HL-60 (cell line): Measurements from ENCODE around the gene C17orf100.
"Not testable (repeated sequence)": the region's sequence is repeated elsewhere in the genome, so short reads cannot be mapped to it uniquely, and the experiment has no call there.

Source experiments
- DNase-seq, 2 experiments: peaks; one replicate each; pipeline ENCODE4 v3.0.0-alpha.2; 2010 to 2020; ENCODE audit warnings: low read depth in 1 of 2, low spot score in 1 of 2
- H3K27ac ChIP-seq: fragments of 250-450 bp; sonication (Bioruptor Pico); replicated peaks from 2 replicates; pipeline ENCODE4 v1.5.1; 2020; ENCODE audit warnings: mild to moderate bottlenecking, moderate library complexity
- H3K27me3 ChIP-seq: fragments of 250-450 bp; sonication (Bioruptor Pico); 2 replicates; pipeline ENCODE4 v1.5.1; 2021; ENCODE audit warnings: mild to moderate bottlenecking, moderate library complexity; ENCODE audit not compliant: insufficient read depth, poor library complexity, severe bottlenecking
- H3K4me3 ChIP-seq: replicated peaks from 2 replicates; pipeline ENCODE4 v1.5.1; 2011; ENCODE audit warnings: mild to moderate bottlenecking, control low read depth, low read length; ENCODE audit not compliant: insufficient read depth
- GABPA ChIP-seq: IDR thresholded peaks from 2 replicates; pipeline ENCODE4 v1.6.1; 2012; ENCODE audit warnings: low read depth
- POLR2AphosphoS5 ChIP-seq: IDR thresholded peaks from 2 replicates; pipeline ENCODE4 v1.6.1; 2012; ENCODE audit warnings: low read depth
- REST ChIP-seq: IDR thresholded peaks from 2 replicates; pipeline ENCODE4 v1.6.1; 2012; ENCODE audit warnings: low read depth; ENCODE audit not compliant: insufficient replicate concordance
- SPI1 ChIP-seq: IDR thresholded peaks from 2 replicates; pipeline ENCODE4 v1.6.1; 2012; ENCODE audit warnings: low read depth, mild to moderate bottlenecking, borderline replicate concordance
- TF ChIP-seq, protein P1 (sequence below): IDR thresholded peaks from one replicate; pipeline ENCODE4 v1.5.1; 2011; ENCODE audit warnings: low read length, control low read depth, inconsistent platforms; ENCODE audit not compliant: insufficient read depth

Gene C17orf100

DNA sequence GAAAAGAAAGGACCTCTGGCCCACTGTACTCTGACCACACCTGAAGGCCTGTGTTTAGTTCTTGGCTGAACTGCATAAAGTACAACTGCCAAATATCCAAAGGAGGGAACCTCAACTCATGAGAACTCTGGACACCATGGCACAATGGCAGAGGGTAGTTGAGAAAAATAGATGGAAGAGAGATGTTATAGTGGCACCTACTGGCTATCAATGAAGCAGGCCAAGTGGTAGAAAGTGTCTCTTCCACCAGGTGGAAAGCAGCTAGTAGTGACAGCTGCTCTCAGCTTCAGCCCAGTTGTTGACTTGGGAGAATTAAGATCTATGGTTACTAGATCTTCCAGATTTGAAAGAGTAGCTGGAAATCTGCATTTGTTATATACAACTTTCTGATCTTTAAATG lies 3.4 kb upstream of the C17orf100 start:
- H3K27me3 ChIP-seq: no peaks in the 10 kb centered on the region
- H3K27ac ChIP-seq: no peak overlapping the region
- TF ChIP-seq, protein P1, sequence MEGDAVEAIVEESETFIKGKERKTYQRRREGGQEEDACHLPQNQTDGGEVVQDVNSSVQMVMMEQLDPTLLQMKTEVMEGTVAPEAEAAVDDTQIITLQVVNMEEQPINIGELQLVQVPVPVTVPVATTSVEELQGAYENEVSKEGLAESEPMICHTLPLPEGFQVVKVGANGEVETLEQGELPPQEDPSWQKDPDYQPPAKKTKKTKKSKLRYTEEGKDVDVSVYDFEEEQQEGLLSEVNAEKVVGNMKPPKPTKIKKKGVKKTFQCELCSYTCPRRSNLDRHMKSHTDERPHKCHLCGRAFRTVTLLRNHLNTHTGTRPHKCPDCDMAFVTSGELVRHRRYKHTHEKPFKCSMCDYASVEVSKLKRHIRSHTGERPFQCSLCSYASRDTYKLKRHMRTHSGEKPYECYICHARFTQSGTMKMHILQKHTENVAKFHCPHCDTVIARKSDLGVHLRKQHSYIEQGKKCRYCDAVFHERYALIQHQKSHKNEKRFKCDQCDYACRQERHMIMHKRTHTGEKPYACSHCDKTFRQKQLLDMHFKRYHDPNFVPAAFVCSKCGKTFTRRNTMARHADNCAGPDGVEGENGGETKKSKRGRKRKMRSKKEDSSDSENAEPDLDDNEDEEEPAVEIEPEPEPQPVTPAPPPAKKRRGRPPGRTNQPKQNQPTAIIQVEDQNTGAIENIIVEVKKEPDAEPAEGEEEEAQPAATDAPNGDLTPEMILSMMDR: no peak
- TF ChIP-seq SPI1 (no peak), REST (no peak)
- peak in 1 of 2 experiments; percentile 7 for DNase-seq
- no peak overlapping the region for H3K4me3 ChIP-seq

DNA sequence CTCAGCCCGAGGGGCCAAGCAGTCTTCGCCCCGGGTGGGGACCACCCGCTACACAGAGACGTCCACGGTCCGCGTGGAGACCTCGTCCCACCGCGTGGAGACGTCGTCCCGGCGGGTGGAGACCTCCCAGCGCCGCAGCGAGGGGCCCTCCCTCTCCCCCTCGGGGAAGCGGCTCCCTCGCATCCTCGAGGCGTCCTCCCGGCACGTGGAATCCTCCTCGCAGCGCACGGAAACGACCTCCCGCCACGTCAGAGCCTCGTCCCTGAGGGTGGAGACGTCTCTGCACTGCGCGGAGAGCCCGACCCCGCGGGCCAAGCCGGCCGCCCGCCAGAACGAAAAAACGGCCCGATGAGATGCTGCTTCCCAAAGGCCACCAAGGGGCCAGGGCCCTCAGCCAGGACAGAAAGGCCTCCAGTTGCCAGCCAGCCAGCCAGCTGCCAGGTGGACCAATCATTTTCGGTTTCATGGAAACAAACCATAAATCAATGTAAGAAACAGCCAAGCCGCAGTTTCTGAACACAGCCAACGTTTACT lies 424 bp downstream of the C17orf100 start:
- Histone ChIP-seq H3K27me3 (no peaks in the 10 kb centered on the region), H3K27ac (peak overlapping the region; percentile 96), H3K4me3 (peak overlapping the region; percentile 55)
- DNase-seq: no peak
- TF ChIP-seq REST: no peak

GRCh38 chr17:6654841-6655731 lies 3.5 kb downstream of the C17orf100 start:
- TF ChIP-seq GABPA: no peak
- no peak for TF ChIP-seq SPI1
- TF ChIP-seq POLR2AphosphoS5: no peak
- TF ChIP-seq REST: no peak
- TF ChIP-seq, protein P1: no peak
- no peak overlapping the region for H3K27ac ChIP-seq

DNA sequence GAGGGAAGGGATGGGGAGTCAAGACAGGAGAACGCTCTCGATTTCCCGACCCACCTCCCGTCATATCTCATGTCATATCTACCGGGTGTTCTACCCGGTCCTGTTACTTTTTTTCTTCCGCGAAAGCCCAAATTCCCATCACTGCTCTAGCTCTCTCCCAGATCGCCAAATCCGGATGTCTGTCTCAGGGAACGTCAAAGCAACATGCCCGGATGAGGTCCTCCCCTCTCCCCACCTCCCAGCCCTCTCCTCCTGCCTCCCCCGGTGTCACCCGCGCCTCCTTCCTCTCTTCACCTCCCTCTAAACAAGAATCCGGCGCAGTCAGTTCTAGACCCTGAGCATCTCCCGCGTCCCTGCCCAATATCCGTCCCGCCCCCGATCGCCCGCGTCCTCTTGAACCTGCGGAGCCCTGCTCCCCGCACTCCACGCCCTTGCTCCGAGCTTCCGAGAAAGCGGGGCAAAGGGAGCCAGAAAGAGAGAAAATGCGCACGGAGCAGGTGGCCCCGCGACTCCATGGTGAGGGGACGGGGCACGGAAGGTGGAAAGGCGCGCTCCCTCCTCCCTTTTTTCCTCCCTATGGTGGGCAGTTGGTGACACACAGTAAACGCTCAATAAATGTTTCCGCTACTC lies 4.3 kb downstream of the C17orf100 start:
- not testable (repeated sequence) for H3K4me3 ChIP-seq, H3K27ac ChIP-seq, DNase-seq, H3K27me3 ChIP-seq

More at GRCh38 chr17:6654841-6655731, 3.5 kb downstream of the C17orf100 start:
- no peak overlapping the region for H3K4me3 ChIP-seq
- DNase-seq: no peak
- H3K27me3 ChIP-seq: no peaks in the 10 kb centered on the region

DNA sequence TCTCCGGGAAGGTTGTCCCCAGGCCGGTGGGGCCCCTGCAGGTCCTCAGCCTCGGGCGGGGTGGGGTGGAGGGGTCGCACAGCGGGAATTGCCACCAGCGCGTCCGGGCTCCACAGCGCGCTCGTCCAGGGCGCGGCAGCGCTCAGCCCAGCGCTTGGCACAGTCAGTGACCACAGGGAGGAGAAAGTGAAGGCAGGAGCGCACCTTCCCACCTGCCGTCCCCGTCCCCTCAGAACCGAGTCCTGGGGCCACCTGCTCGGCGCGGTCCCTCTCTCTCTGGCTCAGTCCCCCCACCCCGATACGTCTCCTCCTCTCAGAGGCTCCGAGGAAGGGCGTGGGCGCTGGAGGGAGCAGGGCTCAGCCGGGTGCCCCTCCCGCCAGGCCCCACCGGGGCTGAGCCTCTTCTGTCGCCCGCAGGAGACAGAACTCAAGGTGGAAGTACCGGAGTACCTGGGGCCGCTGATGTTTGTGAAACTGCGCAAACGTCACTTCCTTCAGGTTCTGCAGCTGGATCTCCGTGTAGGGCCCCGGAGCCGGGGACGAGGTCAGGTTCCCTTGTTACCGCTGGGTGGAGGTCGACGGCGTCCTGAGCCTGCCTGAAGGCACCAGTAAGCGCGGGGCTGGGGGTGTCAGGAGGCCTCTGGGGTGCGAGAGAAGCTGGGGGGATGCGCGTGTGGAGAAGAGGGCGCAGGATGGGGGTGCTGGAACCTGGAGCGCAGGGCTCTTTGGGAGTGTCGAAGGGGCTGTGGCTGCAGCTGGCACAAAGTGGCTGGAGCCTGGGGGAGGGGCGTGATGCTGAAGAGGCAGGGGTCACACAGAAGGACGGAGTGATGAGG lies 5.5 kb downstream of the C17orf100 start:
- DNase-seq: peak in 1 of 2 experiments; percentile 8
- H3K27me3 ChIP-seq, H3K27ac ChIP-seq: not testable (repeated sequence)
- H3K4me3 ChIP-seq: peak overlapping the region; percentile 33
